ENCODE results near the gene ELFN1.

DNA sequence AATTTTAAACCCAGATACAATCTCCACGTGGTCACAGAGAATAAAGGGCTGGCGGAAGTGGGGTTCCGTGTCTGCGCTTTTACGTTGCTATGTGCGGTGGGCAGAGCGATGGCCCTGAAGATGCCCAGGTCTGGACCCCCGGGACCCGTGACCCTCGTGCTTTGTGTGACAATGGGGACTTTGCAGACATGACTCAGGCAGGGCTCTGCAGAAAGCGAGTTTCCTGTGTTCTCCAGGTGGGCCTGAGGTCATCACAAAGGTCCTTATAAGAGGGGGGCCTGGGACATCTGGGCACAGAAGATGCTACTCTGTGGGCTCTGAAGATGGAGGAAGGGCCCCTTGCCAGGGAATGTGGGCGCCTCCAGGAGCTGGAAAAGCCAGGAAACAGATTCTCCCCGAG is 95.3 kb downstream of the ELFN1 start:
- TF ChIP-seq, protein P1, sequence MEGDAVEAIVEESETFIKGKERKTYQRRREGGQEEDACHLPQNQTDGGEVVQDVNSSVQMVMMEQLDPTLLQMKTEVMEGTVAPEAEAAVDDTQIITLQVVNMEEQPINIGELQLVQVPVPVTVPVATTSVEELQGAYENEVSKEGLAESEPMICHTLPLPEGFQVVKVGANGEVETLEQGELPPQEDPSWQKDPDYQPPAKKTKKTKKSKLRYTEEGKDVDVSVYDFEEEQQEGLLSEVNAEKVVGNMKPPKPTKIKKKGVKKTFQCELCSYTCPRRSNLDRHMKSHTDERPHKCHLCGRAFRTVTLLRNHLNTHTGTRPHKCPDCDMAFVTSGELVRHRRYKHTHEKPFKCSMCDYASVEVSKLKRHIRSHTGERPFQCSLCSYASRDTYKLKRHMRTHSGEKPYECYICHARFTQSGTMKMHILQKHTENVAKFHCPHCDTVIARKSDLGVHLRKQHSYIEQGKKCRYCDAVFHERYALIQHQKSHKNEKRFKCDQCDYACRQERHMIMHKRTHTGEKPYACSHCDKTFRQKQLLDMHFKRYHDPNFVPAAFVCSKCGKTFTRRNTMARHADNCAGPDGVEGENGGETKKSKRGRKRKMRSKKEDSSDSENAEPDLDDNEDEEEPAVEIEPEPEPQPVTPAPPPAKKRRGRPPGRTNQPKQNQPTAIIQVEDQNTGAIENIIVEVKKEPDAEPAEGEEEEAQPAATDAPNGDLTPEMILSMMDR (conservative IDR thresholded peaks at IDR 0.05; ENCODE audit: low read depth, low read length) = no peak
- no peak for TF ChIP-seq EZH2 (IDR thresholded peaks at IDR 0.05; ENCODE audit: low read length, unreplicated experiment)
